Inferior parietal cortex (tissue), 1 donor: Measurements from ENCODE around the gene AMZ2.
"Not testable (repeated sequence)": the region's sequence is repeated elsewhere in the genome, so short reads cannot be mapped to it uniquely, and the experiment has no call there.

Source experiments
- DNase-seq: peaks from one replicate; pipeline ENCODE4 v3.0.0-alpha.2; 2016; ENCODE audit errors: extremely low spot score

Gene AMZ2

DNA sequence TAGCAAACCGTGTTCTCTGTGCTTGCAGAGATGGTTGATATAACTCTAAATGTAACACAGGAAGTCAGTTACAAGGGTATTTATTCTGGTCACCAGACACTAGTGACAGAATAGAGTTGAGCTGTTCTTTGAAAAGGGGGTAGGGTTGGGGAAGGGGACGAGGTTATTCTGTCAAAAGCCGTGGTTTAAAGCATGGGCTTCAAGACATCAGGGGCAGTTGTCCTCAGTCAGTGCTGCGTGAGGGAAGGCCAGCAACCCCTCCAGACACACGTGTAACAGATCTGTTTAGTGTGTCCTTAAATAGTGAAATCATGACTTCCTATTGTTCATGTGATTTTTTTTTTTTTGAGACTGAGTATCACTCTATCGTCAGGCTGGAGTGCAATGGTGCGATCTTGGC, 5.6 kb downstream of the AMZ2 start:
- not testable (repeated sequence) for DNase-seq

DNA sequence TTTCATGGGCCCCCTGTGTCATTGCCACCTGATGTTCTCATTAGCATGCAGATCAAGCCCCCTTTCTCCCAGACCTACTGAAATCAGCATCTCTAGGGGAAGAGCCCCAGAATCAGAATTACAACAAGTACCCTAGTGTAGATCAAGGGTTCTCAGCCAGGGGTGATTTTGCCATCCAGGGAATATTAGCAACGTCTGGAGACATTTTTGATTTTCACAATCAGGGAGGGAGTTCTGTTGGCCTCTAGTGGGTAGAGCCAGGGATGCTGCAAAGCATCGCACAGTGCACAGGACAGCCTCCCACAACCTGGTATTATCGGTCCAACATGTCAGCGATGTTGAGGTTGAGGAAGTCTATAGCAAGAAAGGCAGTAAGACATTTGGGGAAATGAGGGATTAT, 7.3 kb downstream of the AMZ2 start:
- no peak for DNase-seq

DNA sequence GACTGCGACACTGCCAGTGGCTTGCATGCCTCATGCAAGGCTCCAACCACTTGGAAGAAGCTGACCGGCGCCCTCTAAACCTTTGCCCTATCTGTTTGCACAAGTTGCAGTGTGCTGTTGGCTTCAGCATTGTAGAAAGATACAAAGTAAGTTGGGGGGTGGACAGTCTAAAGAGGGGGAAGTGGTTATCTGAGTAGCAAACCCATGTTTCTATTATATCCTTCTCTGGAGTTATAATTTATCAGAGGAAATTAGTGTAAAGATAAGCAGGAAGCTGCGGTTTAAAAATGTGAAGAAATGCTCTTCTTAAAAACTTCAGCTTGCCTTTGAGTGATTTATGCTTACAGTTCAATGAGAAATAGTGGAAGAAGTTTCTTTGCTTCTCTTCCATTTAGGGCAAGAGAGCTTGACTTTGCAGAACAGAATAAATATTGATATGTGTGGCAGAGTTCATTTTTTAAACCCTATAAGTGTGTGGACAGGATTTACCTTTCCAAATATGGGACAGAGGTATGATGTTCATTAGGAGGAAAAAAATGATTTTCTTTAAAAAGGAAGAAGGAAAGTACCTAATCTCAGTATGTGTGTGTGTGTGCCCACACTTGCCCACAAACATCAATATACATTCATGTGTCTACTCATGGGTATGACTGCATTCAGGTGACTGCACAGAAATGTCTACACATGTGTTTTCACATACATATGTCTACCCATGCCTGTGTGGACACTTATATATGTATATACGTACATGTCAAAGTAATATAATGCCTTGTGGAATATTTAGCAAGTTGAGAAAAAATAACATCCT, 8.1 kb downstream of the AMZ2 start:
- no peak for DNase-seq

DNA sequence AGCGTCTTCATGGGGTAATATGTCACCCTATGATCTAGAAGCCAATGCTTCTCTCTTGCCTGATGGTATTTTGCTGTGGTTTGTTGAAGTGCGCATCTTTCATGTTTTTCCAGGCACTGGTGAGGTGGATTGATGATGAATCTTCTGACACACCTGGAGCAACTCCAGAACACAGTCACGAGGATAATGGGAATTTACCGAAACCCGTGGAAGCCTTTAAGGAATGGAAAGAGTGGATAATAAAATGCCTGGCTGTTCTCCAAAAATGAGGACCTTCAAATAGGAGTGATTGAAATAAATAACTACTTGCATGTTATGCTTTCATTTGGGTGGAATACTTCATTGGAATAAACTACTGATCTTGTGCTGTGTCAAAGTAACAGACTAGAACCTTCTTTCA, 8.9 kb downstream of the AMZ2 start:
- not testable (repeated sequence) for DNase-seq

DNA sequence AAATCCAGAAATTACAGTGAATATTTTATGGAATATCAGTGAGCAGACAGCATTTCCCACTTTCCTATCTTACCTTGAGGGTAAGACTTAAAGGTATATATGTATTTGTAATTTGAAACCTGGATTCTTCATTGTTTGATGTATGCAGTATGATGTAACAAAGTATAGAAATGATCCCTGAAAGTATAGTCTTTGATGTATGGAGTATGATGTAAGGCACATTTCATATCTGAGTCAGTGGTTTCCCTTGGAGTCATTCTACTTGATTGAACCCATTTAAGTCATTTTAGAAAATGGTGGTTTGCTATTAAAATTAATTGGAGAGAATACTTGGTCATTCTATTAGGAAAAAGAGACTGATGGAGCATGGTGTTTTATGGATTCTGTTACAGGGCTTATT, 10.1 kb downstream of the AMZ2 start:
- DNase-seq = no peak

DNA sequence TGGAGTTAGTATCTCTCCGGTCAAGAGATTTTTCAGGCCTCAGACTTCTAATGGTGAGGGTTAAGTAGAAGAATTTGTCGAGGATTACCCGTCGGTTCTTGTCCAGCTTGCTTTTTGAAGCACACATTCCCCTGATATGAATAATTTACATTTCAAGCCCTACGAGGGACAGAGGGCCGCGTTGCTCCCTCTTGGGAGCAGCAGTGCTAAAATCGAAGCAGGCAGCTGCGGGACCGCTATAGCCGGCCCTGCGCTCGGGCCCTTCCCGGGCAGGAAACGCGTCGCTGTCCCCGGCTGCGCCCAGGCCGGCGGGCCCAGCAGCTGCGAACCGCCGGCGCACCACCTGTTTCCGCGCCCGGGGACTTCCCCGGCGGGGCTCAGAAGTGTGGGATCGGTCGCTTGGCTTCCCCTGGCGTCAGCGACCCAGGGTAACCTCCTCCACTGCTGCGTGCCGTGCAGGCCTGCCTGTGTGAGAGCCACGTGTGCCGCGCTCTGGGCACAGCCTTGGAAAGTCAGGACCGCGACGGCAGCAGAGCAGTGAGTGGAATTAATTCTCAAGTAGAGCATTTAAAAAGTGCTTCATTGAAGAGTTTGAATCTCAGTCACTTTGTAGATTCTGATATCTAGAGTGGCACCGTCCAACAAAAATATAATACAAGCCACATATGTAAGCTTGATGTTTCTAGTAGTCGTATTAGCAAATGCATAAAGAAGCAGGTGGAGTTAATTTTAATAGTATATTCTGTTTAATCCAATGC, 11.2 kb downstream of the AMZ2 start:
- DNase-seq = not testable (repeated sequence)

DNA sequence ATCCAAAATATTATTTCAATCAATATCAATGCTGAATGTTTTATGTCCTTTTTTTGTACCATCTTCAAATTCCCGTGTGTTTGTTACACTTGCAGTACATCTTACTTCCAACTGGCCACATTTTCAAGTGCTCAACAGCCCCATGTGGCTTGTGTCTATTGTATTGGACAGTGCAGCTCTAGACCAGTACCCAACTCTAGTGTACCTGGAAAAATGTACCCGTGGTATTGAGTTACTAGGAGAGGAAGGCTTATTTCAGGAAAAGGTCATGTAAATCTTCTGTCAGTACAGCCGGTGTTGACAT, 11.8 kb downstream of the AMZ2 start:
- DNase-seq = not testable (repeated sequence)

DNA sequence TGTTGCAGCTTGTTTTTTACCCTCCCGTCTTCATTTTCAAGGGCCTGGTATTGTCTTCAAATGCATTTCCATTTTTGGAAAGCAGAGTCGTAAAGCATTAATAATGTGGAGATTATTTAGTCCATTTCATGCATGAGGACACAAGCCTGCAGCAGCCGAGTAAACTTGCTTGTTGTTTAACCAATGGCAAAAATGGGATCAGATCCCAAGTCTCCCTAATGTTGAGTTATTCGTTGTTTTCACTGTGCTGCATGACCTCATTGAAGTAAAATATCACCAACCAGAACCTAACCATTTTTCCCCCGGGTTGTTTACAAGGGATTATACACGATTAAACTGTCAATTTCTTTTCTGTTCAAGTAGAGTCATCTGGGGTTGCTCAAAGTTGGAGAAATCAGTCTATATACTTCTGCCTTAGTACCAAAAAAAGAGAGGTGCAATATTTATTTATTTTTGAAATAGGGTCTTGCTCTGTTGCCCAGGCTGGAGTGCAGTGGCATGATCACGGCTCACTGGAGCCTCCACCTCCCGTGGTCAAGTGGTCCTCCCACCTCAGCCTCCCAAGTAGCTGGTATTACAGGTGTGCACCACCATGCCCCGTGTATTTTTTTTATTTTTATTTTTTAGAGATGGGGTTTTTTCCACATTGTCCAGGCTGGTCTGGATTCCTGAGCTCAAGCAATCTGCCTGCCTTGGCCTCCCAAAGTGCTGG, 12.4 kb downstream of the AMZ2 start:
- DNase-seq = no peak

DNA sequence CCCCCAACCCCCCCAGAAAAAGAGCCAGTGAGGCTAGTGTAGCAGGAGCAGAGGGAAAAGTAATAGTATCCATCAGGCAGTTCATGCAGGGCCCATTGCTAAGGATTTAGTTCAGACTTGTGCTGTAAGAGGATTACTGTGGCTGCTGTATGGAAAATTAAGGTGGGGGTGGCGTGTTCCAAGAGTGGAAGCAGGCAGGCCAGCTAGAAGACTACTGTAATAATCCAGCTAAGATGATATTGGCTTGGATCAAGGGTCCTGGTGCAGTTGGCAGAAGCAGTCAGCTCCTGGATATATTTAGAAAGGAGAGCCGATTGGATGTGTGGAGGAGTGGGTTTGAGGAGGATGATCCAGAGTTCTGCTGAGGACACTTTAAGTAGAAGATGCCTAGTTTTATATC, 14.6 kb downstream of the AMZ2 start:
- DNase-seq = not testable (repeated sequence)

DNA sequence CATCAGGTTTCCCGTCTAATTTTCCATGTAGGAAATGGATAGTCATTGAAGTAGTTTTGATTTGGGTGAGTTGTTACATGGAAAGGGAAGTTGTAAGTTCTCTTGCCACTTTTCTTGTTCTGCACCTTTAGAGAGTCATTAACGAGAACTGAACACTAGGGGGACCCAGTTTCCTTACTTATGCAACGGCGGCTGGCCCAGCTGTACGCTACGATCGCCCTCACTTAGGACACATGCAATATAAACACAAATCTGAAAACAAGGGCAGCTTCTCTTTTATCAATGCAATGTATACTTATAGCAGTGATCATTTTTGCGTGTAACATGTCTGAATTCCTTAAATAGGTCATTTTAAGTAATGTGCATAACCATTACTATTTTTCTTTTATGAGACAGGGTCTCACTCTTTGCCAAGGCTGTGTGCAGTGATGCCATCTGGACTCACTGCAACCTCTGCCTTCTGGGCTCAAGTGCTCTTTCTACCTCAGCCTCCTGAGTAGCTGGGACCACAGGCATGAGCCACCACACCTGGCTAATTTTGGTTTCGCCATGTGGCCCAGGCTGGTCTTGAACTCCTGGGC, 15.3 kb downstream of the AMZ2 start:
- DNase-seq = peak; percentile 61

DNA sequence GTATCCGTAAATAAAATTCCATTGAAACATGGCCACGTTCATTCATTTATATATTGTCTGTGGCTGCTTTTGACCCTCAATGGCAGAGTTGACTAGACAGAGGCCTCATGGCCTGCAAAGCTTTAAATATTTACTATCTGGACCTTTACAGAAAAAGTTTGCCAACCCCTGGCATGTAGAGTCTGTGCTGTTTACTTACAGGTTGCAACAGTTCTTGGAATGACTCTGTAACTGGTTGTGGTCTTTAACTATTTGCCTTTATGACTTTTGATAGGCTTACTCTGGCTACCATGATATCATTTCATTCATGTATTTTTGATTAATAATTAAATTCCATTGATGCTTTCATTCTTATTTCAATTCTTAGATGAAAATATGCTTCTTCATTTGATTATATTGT, 18.0 kb downstream of the AMZ2 start:
- not testable (repeated sequence) for DNase-seq

DNA sequence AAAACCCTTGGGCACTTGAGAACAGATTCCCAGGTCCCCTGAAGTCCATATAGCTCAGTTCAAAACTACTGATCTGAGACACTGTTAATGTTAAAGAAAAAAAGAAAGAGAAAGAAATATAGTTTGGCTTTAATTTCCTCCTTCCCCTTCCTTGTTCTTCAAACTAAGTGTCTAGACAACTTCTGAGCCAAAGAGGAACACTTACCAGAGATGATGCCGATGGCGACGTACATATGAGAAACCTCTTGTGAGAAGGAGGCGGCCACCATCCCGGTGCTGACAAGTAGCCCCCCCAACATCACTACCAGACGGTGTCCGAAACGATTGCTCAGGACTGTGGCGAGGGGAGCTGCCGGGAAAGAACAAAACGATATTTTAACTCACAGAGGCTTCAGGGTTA, 25.9 kb downstream of the AMZ2 start:
- no peak for DNase-seq

DNA sequence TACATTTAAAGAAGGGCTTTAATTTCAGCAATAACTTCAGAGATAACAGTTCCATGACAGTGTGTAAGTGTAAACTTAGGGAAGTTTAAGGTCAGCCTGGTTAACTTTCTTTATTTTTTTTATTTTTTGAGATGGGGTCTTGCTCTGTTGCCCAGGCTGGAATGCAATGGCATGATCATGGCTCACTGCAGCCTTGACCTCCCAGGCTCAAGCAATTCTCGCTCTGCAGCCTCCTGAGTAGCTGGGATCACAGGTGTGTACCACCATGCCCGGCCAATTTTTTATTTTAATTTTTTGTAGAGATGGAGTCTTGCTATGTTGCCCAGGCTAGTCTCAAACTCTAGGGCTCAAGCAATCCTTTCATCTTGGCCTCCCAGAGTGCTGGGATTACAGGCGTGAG, 28.5 kb downstream of the AMZ2 start:
- DNase-seq = not testable (repeated sequence)

DNA sequence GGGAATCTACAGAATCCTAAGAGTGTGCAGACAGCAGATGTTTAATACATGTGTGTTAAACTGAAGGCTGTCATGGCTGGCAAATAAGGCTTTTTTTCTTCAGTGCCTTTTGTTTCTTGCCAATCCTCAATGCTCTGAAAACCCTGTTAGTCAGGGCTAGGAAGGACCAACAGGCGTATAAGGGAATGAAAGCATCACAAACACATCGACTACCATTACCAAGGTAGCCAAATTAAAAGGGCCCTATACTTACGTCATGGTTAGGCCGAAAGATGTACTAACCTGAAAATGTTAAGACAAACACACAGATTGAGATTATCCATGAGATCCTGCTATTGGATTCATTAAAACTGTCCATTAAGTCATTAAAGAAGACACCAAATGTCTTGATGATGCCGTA, 30.0 kb downstream of the AMZ2 start:
- no peak for DNase-seq

DNA sequence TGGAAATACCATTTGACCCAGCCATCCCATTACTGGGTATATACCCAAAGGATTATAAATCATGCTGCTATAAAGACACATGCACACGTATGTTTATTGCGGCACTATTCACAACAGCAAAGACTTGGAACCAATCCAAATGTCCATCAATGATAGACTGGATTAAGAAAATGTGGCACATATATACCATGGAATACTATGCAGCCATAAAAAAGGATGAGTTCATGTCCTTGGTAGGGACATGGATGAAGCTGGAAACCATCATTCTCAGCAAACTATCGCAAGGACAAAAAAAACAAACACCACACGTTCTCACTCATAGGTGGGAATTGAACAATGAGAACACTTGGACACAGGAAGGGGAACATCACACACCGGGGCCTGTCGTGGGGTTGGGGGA, 34.1 kb downstream of the AMZ2 start:
- DNase-seq = not testable (repeated sequence)

DNA sequence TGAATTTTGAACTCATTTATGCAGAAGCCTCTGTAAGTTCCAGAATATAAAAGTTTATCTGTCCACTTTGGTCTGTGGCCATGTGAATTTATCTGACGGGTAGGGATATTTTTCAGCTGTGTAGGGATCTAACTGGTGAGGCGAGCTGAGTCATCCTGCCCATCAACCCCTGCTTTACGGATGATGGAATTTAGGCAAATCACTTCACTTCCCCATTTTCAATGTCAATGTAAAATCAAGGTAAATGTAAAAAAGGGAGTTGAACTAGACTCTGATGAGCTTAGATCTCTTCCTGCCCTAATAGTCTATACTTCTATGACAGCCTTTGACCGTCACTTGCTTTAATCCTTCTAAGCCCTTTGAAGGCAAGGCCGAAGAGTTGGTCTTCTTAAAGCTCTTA, 40.5 kb downstream of the AMZ2 start:
- no peak for DNase-seq

DNA sequence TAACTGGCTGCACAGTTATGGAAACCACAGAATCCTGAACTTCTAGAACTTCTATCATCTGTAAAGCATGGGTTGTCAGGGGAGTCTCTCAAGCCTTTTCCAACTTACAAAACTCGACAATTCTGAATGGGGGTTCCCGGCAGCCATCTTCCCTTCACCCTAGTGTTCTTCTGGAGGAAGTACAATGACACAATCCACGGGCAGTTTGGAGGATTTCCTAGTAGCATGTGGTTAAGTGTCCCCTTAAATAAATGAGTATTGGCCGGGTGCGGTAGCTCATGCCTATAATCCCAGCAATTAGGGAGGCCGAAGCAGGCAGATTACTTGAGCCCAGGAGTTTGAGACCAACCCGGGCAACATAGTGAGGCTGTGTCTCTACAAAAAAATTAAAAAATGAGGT, 41.0 kb downstream of the AMZ2 start:
- no peak for DNase-seq

DNA sequence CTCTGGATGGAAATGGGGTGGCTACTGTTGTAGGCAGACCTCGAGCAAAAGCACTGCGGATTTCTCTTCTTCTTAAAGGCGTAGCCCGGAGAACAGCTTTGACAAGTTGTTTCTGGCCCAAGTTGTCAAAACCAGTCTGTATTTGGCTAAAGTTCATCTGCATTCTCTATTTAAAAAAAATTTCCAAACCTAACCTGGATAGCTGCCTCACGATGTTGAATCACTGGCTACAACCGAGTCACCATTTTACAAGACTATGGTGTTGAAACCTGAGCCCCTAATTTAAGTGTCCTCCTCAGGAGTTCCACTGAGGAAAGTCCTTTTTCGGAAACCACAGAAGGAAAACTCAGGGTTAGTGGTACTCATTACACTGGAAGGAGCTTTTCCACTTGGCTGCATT, 41.6 kb downstream of the AMZ2 start:
- no peak for DNase-seq

DNA sequence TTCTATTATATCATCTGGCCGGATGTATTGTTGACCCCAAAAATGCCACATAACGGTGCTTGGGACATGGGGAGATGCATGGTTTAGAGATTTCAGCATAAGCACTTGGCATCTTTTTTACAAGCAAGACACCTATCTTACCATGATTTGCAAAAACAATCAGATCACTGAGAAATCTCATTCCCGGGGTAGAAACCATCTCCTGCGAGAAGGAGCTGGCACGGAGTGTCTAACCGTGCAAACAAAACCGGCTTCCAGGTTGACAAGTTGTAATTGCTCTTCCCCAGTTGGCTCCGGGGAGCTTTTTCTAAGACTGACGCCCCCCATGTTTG, 42.1 kb downstream of the AMZ2 start:
- DNase-seq = no peak

DNA sequence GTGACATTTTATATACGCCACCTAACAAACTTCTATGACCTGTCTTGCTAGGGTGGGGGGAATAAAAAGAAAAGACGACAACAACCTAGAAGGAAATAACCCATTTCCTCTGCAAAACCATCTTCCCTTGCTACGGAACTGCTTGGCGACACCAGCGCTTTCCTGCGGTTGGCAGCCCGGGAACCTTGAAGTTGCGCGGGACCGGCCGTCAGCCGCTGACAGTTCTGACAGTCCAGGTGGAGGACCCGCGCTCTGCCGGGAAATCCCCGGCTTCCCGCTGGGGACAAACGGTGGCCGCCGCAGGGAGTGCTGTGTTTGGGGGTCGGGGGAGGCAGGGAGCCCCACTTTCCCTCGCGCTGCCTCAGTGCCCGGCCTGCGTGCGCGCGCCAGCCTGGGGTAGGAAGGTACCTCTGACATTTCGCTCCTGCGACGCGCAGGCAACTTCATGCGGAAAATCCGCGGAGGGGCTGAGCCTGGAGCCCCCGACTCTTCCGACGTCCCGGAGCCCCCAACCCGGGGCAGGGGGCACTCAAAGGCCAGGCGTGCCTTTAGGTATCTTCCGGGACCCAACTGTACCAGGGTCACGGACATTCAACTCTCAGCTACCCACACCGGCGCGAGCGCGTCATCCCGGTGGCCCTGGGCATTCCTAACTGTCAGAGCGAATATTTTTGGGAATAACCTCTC, 42.6 kb downstream of the AMZ2 start:
- no peak for DNase-seq

DNA sequence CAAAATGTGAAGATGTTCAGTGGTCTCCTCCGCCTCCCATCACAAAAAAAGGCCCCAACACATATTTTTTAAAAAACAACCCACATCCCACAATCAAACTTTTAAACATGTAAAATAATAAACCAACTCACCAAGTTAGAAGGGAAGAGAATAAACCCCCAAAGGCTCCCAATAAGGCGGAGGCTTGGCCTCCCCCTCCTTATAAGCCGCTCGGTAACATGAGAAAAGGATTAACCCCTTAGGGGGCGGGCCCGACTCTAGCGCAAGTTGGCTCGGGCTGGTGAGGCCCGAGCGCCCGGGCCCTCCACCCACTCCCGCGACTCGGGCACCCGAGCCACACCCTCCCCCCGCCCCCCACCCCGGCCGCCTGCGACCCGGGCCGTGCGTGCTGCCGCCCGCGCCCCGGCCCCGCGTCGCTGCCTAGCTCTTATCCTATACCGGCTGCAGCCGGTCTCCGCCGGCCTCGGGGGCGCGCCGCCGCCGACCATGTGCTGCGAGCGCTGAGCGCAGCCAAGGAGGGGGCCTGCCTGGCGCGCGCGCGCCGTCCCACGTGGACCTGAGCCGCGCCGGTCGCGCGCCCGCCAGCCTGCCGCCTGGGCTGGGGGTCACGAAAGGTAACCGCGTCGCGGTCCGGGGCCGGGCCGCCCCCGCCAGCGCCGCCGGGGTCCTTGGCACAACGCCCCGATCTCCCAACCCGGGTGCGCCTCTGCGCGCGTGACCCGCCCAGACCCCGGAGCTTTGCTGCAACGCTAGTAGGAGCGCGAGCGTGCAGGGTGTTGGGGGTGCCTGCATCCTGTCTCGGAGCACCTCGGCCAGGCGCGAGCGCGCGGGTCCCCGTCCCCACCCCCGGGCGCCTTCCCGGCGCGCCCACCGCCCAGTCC, 43.4 kb downstream of the AMZ2 start, which contains the start of the genes ARSG and SLC16A6:
Gene ARSG, plus strand, starts transcription at position 541 of the 881 bp plus-strand sequence. CDS start 15,999 bp downstream, outside the sequence.
Gene SLC16A6, minus strand, starts transcription at position 173 of the 881 bp plus-strand sequence. CDS start 12,807 bp downstream, outside the sequence.
- DNase-seq = peak; percentile 46
